HEK293 (cell line): ENCODE data around the gene SIRT1.

Experiments
- MEIS1 ChIP-seq: sonication (generic); formaldehyde crosslinking; IDR thresholded peaks from 2 replicates; pipeline ENCODE4 v1.8.1; 2022; ENCODE audit warnings: missing genetic modification reagents, mild to moderate bottlenecking, borderline replicate concordance
- MYNN ChIP-seq: fragments of 450-650 bp; formaldehyde crosslinking; IDR thresholded peaks from 2 replicates; pipeline ENCODE4 v1.5.1; 2016; ENCODE audit warnings: missing biosample characterization, missing genetic modification characterization, borderline replicate concordance
- REPIN1 ChIP-seq: fragments of 450-650 bp; formaldehyde crosslinking; IDR thresholded peaks from 2 replicates; pipeline ENCODE4 v1.5.1; 2017; ENCODE audit warnings: missing biosample characterization, missing genetic modification characterization, low read depth
- SETDB1 ChIP-seq: IDR thresholded peaks from one replicate; pipeline ENCODE4 v1.6.1; 2017; ENCODE audit warnings: mild to moderate bottlenecking, low read length, moderate library complexity, mixed read lengths; ENCODE audit not compliant: insufficient read length
- ZBTB7A ChIP-seq: fragments of 450-650 bp; formaldehyde crosslinking; IDR thresholded peaks from 2 replicates; pipeline ENCODE4 v1.5.1; 2016; ENCODE audit warnings: low read depth, missing biosample characterization, missing genetic modification characterization
- ZFP41 ChIP-seq: fragments of 450-650 bp; formaldehyde crosslinking; IDR thresholded peaks from 2 replicates; pipeline ENCODE4 v1.5.1; 2016; ENCODE audit warnings: missing biosample characterization, missing genetic modification characterization, borderline replicate concordance
- ZNF112 ChIP-seq: fragments of 450-650 bp; formaldehyde crosslinking; IDR thresholded peaks from 2 replicates; pipeline ENCODE4 v1.5.0; 2017; ENCODE audit warnings: missing biosample characterization, missing genetic modification characterization
- ZNF114 ChIP-seq: fragments of 450-650 bp; formaldehyde crosslinking; IDR thresholded peaks from 2 replicates; pipeline ENCODE4 v1.5.0; 2017; ENCODE audit warnings: missing biosample characterization, missing genetic modification characterization
- ZNF132 ChIP-seq: fragments of 450-650 bp; formaldehyde crosslinking; IDR thresholded peaks from 2 replicates; pipeline ENCODE4 v1.5.1; 2017; ENCODE audit warnings: missing biosample characterization, missing genetic modification characterization, borderline replicate concordance
- ZNF146 ChIP-seq: fragments of 450-650 bp; formaldehyde crosslinking; IDR thresholded peaks from 2 replicates; pipeline ENCODE4 v1.5.1; 2016; ENCODE audit warnings: missing biosample characterization, missing genetic modification characterization
- ZNF24 ChIP-seq: fragments of 450-650 bp; formaldehyde crosslinking; IDR thresholded peaks from 2 replicates; pipeline ENCODE4 v1.5.1; 2016; ENCODE audit warnings: missing biosample characterization, missing genetic modification characterization
- ZNF248 ChIP-seq: fragments of 450-650 bp; formaldehyde crosslinking; IDR thresholded peaks from 2 replicates; pipeline ENCODE4 v1.5.1; 2017; ENCODE audit warnings: missing biosample characterization, missing genetic modification characterization
- ZNF302 ChIP-seq: fragments of 450-650 bp; formaldehyde crosslinking; IDR thresholded peaks from 2 replicates; pipeline ENCODE4 v1.5.1; 2016; ENCODE audit warnings: missing biosample characterization, missing genetic modification characterization, low read depth
- ZNF311 ChIP-seq: fragments of 450-650 bp; formaldehyde crosslinking; IDR thresholded peaks from 2 replicates; pipeline ENCODE4 v1.5.1; 2017; ENCODE audit warnings: missing biosample characterization, missing genetic modification characterization, borderline replicate concordance
- ZNF324 ChIP-seq: fragments of 450-650 bp; formaldehyde crosslinking; IDR thresholded peaks from 2 replicates; pipeline ENCODE4 v1.5.1; 2016; ENCODE audit warnings: missing biosample characterization, missing genetic modification characterization
- ZNF366 ChIP-seq: fragments of 450-650 bp; formaldehyde crosslinking; conservative IDR thresholded peaks from 2 replicates; pipeline ENCODE4 v1.5.1; 2016; ENCODE audit warnings: missing biosample characterization, missing genetic modification characterization
- ZNF558 ChIP-seq: fragments of 450-650 bp; formaldehyde crosslinking; IDR thresholded peaks from 2 replicates; pipeline ENCODE4 v1.5.1; 2016; ENCODE audit warnings: missing biosample characterization, missing genetic modification characterization
- ZNF626 ChIP-seq: fragments of 450-650 bp; sonication (Bioruptor Pico); formaldehyde crosslinking; IDR thresholded peaks from 2 replicates; pipeline ENCODE4 v1.5.1; 2018; ENCODE audit warnings: missing biosample characterization, missing genetic modification characterization, inconsistent platforms
- ZNF660 ChIP-seq: fragments of 450-650 bp; IDR thresholded peaks from 2 replicates; pipeline ENCODE4 v1.5.1; 2018; ENCODE audit warnings: missing biosample characterization, mild to moderate bottlenecking, missing genetic modification characterization
- ZNF664 ChIP-seq: fragments of 450-650 bp; formaldehyde crosslinking; IDR thresholded peaks from 2 replicates; pipeline ENCODE4 v1.5.1; 2016; ENCODE audit warnings: missing biosample characterization, missing genetic modification characterization
- ZNF707 ChIP-seq: fragments of 450-650 bp; formaldehyde crosslinking; IDR thresholded peaks from 2 replicates; pipeline ENCODE4 v1.5.1; 2016; ENCODE audit warnings: missing biosample characterization, missing genetic modification characterization
- ZNF747 ChIP-seq: fragments of 450-650 bp; formaldehyde crosslinking; IDR thresholded peaks from 2 replicates; pipeline ENCODE4 v1.5.1; 2016; ENCODE audit warnings: missing biosample characterization, missing genetic modification characterization
- ZNF76 ChIP-seq: fragments of 450-650 bp; formaldehyde crosslinking; IDR thresholded peaks from 2 replicates; pipeline ENCODE4; 2016; ENCODE audit warnings: low read depth, missing biosample characterization, missing genetic modification characterization, borderline replicate concordance
- ZNF792 ChIP-seq: fragments of 450-650 bp; formaldehyde crosslinking; IDR thresholded peaks from 2 replicates; pipeline ENCODE4 v1.5.1; 2016; ENCODE audit warnings: missing biosample characterization, missing genetic modification characterization
- ZNF830 ChIP-seq: fragments of 450-650 bp; IDR thresholded peaks from 2 replicates; pipeline ENCODE4 v1.5.0; 2018; ENCODE audit warnings: missing biosample characterization, missing genetic modification characterization, low read depth, mild to moderate bottlenecking, moderate library complexity
- TF ChIP-seq, protein P1 (sequence below): fragments of 450-650 bp; formaldehyde crosslinking; IDR thresholded peaks from 2 replicates; pipeline ENCODE4 v1.5.1; 2016; ENCODE audit warnings: missing biosample characterization, missing genetic modification characterization
- TF ChIP-seq, protein P2 (sequence below): fragments of 450-650 bp; formaldehyde crosslinking; IDR thresholded peaks from 2 replicates; pipeline ENCODE4 v1.5.1; 2016; ENCODE audit warnings: missing biosample characterization, missing genetic modification characterization, borderline replicate concordance
- TF ChIP-seq, protein P3 (sequence below): fragments of 450-650 bp; formaldehyde crosslinking; IDR thresholded peaks from 2 replicates; pipeline ENCODE4 v1.5.1; 2016; ENCODE audit warnings: missing biosample characterization, missing genetic modification characterization, low read depth
- TF ChIP-seq, protein P4 (sequence below): fragments of 450-650 bp; formaldehyde crosslinking; IDR thresholded peaks from 2 replicates; pipeline ENCODE4 v1.5.1; 2016; ENCODE audit warnings: missing biosample characterization, missing genetic modification characterization
- TF ChIP-seq, protein P5 (sequence below): fragments of 450-650 bp; formaldehyde crosslinking; IDR thresholded peaks from 2 replicates; pipeline ENCODE4 v1.5.1; 2016; ENCODE audit warnings: missing biosample characterization, missing genetic modification characterization

SIRT1 gene

DNA sequence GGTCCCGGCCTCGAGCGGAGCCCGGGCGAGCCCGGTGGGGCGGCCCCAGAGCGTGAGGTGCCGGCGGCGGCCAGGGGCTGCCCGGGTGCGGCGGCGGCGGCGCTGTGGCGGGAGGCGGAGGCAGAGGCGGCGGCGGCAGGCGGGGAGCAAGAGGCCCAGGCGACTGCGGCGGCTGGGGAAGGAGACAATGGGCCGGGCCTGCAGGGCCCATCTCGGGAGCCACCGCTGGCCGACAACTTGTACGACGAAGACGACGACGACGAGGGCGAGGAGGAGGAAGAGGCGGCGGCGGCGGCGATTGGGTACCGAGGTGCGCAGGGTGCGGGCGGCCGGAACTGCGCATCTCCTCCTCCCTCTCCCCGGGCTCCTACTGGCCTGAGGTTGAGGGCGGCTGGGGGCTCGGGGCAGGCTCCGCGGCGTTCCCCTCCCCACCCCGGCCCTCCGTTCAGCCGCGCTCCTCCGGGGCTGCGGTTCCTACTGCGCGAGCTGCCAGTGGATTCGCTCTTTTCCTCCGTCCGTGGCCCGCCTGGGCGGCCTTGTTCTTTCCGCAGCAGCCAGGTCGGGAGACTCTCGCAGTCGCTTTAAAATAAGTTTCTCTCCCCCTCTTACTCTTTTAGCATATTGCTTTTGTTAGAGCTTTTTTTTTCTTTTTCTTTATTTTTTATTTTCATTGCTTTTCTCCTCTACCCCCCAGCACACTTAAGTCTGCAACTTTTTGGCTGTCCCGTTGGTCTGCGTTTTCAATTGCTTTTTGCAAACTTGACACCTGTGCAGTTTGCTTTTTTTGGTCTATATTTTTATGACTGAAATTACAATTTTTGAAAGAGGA is 600 bp downstream of the SIRT1 start (continued):
- TF ChIP-seq ZNF76 (tag by site-specific recombination) (no peak), ZNF112 (tag by site-specific recombination) (no peak), ZNF324 (tag by site-specific recombination) (0 out of 2 replicates have a peak, but pooled peaks have one; percentile 17), ZNF707 (tag by site-specific recombination) (no peak), ZNF626 (tag by site-specific recombination) (no peak), ZNF747 (tag by site-specific recombination) (no peak), SETDB1 (no peak), ZNF558 (no peak), MYNN (tag by site-specific recombination) (no peak), ZNF366 (peak; percentile 45; the same call in 1 of the 2 replicates), ZNF660 (peak; percentile 72; the same call in 1 of the 2 replicates), ZNF132 (tag by site-specific recombination) (no peak), ZNF311 (tag by site-specific recombination) (no peak), ZNF114 (no peak), ZNF24 (tag by site-specific recombination) (no peak), ZNF302 (tag by site-specific recombination) (no peak), ZNF248 (tag by site-specific recombination) (no peak), ZBTB7A (tag by site-specific recombination) (no peak), MEIS1 (CRISPR knock-in tag) (no peak), ZNF664 (tag by site-specific recombination) (no peak), REPIN1 (tag by site-specific recombination) (no peak), ZNF792 (tag by site-specific recombination) (no peak), ZNF146 (no peak), ZNF830 (tag by site-specific recombination) (no peak), ZFP41 (tag by site-specific recombination) (no peak)
- TF ChIP-seq, protein P1, sequence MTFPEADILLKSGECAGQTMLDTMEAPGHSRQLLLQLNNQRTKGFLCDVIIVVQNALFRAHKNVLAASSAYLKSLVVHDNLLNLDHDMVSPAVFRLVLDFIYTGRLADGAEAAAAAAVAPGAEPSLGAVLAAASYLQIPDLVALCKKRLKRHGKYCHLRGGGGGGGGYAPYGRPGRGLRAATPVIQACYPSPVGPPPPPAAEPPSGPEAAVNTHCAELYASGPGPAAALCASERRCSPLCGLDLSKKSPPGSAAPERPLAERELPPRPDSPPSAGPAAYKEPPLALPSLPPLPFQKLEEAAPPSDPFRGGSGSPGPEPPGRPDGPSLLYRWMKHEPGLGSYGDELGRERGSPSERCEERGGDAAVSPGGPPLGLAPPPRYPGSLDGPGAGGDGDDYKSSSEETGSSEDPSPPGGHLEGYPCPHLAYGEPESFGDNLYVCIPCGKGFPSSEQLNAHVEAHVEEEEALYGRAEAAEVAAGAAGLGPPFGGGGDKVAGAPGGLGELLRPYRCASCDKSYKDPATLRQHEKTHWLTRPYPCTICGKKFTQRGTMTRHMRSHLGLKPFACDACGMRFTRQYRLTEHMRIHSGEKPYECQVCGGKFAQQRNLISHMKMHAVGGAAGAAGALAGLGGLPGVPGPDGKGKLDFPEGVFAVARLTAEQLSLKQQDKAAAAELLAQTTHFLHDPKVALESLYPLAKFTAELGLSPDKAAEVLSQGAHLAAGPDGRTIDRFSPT (tag by site-specific recombination), result no peak
- TF ChIP-seq, protein P2, sequence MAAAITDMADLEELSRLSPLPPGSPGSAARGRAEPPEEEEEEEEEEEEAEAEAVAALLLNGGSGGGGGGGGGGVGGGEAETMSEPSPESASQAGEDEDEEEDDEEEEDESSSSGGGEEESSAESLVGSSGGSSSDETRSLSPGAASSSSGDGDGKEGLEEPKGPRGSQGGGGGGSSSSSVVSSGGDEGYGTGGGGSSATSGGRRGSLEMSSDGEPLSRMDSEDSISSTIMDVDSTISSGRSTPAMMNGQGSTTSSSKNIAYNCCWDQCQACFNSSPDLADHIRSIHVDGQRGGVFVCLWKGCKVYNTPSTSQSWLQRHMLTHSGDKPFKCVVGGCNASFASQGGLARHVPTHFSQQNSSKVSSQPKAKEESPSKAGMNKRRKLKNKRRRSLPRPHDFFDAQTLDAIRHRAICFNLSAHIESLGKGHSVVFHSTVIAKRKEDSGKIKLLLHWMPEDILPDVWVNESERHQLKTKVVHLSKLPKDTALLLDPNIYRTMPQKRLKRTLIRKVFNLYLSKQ (tag by site-specific recombination), result 0 out of 2 replicates have a peak, but pooled peaks have one; percentile 44
- TF ChIP-seq, protein P3, sequence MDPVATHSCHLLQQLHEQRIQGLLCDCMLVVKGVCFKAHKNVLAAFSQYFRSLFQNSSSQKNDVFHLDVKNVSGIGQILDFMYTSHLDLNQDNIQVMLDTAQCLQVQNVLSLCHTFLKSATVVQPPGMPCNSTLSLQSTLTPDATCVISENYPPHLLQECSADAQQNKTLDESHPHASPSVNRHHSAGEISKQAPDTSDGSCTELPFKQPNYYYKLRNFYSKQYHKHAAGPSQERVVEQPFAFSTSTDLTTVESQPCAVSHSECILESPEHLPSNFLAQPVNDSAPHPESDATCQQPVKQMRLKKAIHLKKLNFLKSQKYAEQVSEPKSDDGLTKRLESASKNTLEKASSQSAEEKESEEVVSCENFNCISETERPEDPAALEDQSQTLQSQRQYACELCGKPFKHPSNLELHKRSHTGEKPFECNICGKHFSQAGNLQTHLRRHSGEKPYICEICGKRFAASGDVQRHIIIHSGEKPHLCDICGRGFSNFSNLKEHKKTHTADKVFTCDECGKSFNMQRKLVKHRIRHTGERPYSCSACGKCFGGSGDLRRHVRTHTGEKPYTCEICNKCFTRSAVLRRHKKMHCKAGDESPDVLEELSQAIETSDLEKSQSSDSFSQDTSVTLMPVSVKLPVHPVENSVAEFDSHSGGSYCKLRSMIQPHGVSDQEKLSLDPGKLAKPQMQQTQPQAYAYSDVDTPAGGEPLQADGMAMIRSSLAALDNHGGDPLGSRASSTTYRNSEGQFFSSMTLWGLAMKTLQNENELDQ (tag by site-specific recombination), result no peak
- TF ChIP-seq, protein P4, sequence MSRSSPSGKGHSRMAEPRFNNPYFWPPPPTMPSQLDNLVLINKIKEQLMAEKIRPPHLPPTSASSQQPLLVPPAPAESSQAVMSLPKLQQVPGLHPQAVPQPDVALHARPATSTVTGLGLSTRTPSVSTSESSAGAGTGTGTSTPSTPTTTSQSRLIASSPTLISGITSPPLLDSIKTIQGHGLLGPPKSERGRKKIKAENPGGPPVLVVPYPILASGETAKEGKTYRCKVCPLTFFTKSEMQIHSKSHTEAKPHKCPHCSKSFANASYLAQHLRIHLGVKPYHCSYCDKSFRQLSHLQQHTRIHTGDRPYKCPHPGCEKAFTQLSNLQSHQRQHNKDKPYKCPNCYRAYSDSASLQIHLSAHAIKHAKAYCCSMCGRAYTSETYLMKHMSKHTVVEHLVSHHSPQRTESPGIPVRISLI (tag by site-specific recombination), result no peak
- TF ChIP-seq, protein P5, sequence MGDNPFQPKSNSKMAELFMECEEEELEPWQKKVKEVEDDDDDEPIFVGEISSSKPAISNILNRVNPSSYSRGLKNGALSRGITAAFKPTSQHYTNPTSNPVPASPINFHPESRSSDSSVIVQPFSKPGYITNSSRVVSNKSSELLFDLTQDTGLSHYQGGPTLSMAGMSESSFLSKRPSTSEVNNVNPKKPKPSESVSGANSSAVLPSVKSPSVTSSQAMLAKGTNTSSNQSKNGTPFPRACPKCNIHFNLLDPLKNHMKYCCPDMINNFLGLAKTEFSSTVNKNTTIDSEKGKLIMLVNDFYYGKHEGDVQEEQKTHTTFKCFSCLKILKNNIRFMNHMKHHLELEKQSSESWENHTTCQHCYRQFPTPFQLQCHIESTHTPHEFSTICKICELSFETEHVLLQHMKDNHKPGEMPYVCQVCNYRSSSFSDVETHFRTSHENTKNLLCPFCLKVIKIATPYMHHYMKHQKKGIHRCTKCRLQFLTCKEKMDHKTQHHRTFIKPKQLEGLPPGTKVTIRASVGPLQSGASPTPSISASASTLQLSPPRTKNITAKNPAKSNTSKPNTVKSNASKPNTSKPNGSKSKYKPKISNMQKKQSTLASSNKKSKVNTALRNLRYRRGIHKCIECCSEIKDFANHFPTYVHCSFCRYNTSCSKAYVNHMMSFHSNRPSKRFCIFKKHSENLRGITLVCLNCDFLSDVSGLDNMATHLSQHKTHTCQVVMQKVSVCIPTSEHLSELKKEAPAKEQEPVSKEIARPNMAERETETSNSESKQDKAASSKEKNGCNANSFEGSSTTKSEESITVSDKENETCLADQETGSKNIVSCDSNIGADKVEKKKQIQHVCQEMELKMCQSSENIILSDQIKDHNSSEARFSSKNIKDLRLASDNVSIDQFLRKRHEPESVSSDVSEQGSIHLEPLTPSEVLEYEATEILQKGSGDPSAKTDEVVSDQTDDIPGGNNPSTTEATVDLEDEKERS (tag by site-specific recombination), result no peak
